Fibroblast of villous mesenchyme (primary cell): Measurements from ENCODE around the gene VEGFB. TPM values are rescaled to one million over a fixed set of nuclear protein-coding genes. Genes with fewer than 3 reads are reported as not detected.

Experiments
- DNase-seq: peaks from one replicate; pipeline ENCODE4 v3.0.0-alpha.2; 2010; ENCODE audit warnings: low read depth
- H3K4me3 ChIP-seq: 2 replicates; pipeline ENCODE4 v1.5.1; 2011; ENCODE audit warnings: low read depth, mild to moderate bottlenecking, low read length
- CTCF ChIP-seq: IDR thresholded peaks from 2 replicates; pipeline ENCODE4 v1.5.1; 2012; ENCODE audit warnings: low read depth, mild to moderate bottlenecking, low read length; ENCODE audit not compliant: insufficient read depth
- total RNA-seq: library from RNA; depleted of rRNA; stranded (reverse); fragments of >200 nt; gene quantifications from 2 replicates; pipeline ENCODE4 v1.2.3, GENCODE V29; 2012

VEGFB gene
- total RNA-seq, 1 donor, result 17.7 TPM

GRCh38 chr11:64220271-64220670 lies 14.1 kb upstream of the VEGFB start:
- no peak overlapping the region for H3K4me3 ChIP-seq
- no peak for DNase-seq
- no peak for TF ChIP-seq CTCF

DNA sequence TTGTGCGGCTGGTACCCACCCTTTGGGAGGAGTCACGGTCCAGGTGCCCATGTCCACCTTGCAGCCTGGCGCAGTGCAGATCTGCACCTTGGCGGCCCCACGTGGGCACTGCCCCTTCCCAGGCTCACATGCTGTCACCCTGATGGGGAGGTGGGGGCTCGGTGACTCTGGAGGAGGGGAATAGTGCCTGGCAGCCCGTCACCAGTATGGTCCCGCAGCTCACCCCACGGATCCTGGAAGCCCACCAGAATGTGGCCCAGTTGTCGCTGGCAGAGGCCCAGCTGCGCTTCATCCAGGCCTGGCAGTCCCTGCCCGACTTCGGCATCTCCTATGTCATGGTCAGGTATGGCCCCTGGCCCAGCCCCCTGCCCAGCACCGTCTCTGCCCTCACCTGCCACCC lies 13.6 kb upstream of the VEGFB start:
- TF ChIP-seq CTCF, result no peak
- no peak overlapping the region for H3K4me3 ChIP-seq
- no peak for DNase-seq

DNA sequence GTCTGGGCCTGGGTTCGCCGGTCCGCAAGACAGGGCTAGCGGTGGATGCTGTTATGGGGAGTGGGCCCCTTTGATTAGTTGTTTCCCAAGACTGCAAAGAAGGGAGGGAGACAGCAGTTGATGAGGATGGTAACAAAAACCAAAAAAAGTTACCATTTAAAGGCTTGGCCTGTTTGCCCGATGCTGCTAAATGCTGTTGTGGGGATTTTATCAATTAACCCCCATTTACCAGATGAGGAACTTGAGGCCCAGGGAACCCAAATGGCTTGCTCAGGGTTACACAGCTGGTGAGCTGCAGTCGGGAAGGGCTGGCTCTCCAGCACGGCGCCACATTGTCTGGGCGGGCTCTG lies 11.8 kb upstream of the VEGFB start:
- DNase-seq, result no peak
- no peak for TF ChIP-seq CTCF

DNA sequence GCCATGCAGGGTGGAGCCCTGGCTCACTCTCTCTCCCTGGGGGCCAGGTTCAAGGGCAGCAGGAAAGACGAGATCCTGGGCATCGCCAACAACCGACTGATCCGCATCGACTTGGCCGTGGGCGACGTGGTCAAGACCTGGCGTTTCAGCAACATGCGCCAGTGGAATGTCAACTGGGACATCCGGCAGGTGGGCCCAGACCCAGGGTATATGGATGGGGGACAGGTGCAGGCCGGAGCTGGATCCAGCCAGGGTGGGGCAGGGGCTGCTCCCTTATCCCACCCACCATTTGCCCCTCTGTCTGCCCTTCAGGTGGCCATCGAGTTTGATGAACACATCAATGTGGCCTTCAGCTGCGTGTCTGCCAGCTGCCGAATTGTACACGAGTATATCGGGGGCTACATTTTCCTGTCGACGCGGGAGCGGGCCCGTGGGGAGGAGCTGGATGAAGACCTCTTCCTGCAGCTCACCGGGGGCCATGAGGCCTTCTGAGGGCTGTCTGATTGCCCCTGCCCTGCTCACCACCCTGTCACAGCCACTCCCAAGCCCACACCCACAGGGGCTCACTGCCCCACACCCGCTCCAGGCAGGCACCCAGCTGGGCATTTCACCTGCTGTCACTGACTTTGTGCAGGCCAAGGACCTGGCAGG lies 11.3 kb upstream of the VEGFB start:
- TF ChIP-seq CTCF, result no peak
- no peak for DNase-seq

More for the DNA sequence above, 11.8 kb upstream of the VEGFB start:
- H3K4me3 ChIP-seq, result no peak overlapping the region

GRCh38 chr11:64224151-64224890 lies 10.1 kb upstream of the VEGFB start:
- DNase-seq, result no peak
- no peak overlapping the region for H3K4me3 ChIP-seq
- TF ChIP-seq CTCF, result no peak

More for the DNA sequence above, 11.3 kb upstream of the VEGFB start:
- no peak overlapping the region for H3K4me3 ChIP-seq

GRCh38 chr11:64224891-64225607 lies 9.3 kb upstream of the VEGFB start:
- no peak for DNase-seq
- no peak for TF ChIP-seq CTCF
- peak overlapping the region; percentile 90 for H3K4me3 ChIP-seq
